HepG2 (cell line): Measurements from ENCODE around the gene COL9A3. TPM values are rescaled to one million over a fixed set of nuclear protein-coding genes. Genes with fewer than 3 reads are reported as not detected.
A peak's percentile ranks its signal among the peaks of the same experiment; 100 is the strongest.

Experiments
- BCLAF1 ChIP-seq: fragments of 450-650 bp; IDR thresholded peaks from 2 replicates; pipeline ENCODE4 v1.6.1; 2017; ENCODE audit warnings: mild to moderate bottlenecking
- BHLHE40 ChIP-seq: IDR thresholded peaks from 2 replicates; pipeline ENCODE4 v1.6.1; 2011; ENCODE audit warnings: low read length, improper control_type of control experiment
- BORCS8-MEF2B ChIP-seq: sonication (generic); formaldehyde crosslinking; IDR thresholded peaks from 2 replicates; pipeline ENCODE4 v1.8.0; 2022; ENCODE audit warnings: mild to moderate bottlenecking, missing genetic modification reagents
- ELF4 ChIP-seq: sonication (generic); formaldehyde crosslinking; IDR thresholded peaks from 2 replicates; pipeline ENCODE4 v1.5.0; 2020; ENCODE audit warnings: missing genetic modification reagents, mild to moderate bottlenecking, moderate library complexity, borderline replicate concordance
- FOXM1 ChIP-seq: sonication (generic); formaldehyde crosslinking; IDR thresholded peaks from 2 replicates; pipeline ENCODE4 v1.5.0; 2020; ENCODE audit warnings: missing genetic modification reagents
- GATA4 ChIP-seq: sonication (generic); IDR thresholded peaks from 2 replicates; pipeline ENCODE4 v1.6.1; 2016; ENCODE audit warnings: antibody characterized with exemption, low read depth, borderline replicate concordance
- HDAC1 ChIP-seq: sonication (generic); formaldehyde crosslinking; IDR thresholded peaks from 2 replicates; pipeline ENCODE4 v1.5.1; 2020; ENCODE audit warnings: mild to moderate bottlenecking, missing genetic modification reagents
- LBX2 ChIP-seq: sonication (generic); formaldehyde crosslinking; IDR thresholded peaks from 2 replicates; pipeline ENCODE4 v1.5.0; 2020; ENCODE audit warnings: missing genetic modification reagents, mild to moderate bottlenecking, borderline replicate concordance
- RBAK ChIP-seq: sonication (generic); formaldehyde crosslinking; IDR thresholded peaks from 2 replicates; pipeline ENCODE4 v1.5.1; 2020; ENCODE audit warnings: mild to moderate bottlenecking, missing genetic modification reagents
- RNF2 ChIP-seq: fragments of 450-650 bp; conservative IDR thresholded peaks from 2 replicates; pipeline ENCODE4 v1.6.1; 2016; ENCODE audit warnings: low read depth
- SP5 ChIP-seq: IDR thresholded peaks from 2 replicates; pipeline ENCODE4 v1.6.1; 2016; ENCODE audit warnings: low read depth, borderline replicate concordance
- THAP9 ChIP-seq: sonication (generic); formaldehyde crosslinking; IDR thresholded peaks from 2 replicates; pipeline ENCODE4; 2020; ENCODE audit warnings: missing genetic modification reagents, mild to moderate bottlenecking, borderline replicate concordance
- USF2 ChIP-seq, 2 experiments: sonication (generic) in 1 of 2; formaldehyde crosslinking in 1 of 2; IDR thresholded peaks; 2 replicates each; pipeline versions ENCODE4 v1.5.1 to v1.6.1; 2011 to 2020; ENCODE audit warnings: borderline replicate concordance in 1 of 2, low read depth in 1 of 2, low read length in 1 of 2, mild to moderate bottlenecking in 1 of 2, missing genetic modification reagents in 1 of 2, moderate library complexity in 1 of 2
- ZBTB7B ChIP-seq: sonication (generic); formaldehyde crosslinking; IDR thresholded peaks from 2 replicates; pipeline ENCODE4 v1.4.0; 2020; ENCODE audit warnings: missing genetic modification reagents
- ZNF160 ChIP-seq: sonication (generic); formaldehyde crosslinking; IDR thresholded peaks from 2 replicates; pipeline ENCODE4 v1.8.0; 2022; ENCODE audit warnings: mild to moderate bottlenecking, inconsistent platforms, missing genetic modification reagents
- ZNF33A ChIP-seq: sonication (generic); formaldehyde crosslinking; IDR thresholded peaks from 2 replicates; pipeline ENCODE4 v1.5.1; 2020; ENCODE audit warnings: missing genetic modification reagents, mild to moderate bottlenecking, moderate library complexity, borderline replicate concordance
- ZNF710 ChIP-seq: sonication (generic); formaldehyde crosslinking; IDR thresholded peaks from 2 replicates; pipeline ENCODE4 v1.5.0; 2020; ENCODE audit warnings: mild to moderate bottlenecking, missing genetic modification reagents, borderline replicate concordance
- ZNF776 ChIP-seq: sonication (generic); formaldehyde crosslinking; IDR thresholded peaks from 2 replicates; pipeline ENCODE4 v1.4.0; 2020; ENCODE audit warnings: mild to moderate bottlenecking, missing genetic modification reagents
- polyA plus RNA-seq, 8 experiments: library from polyadenylated mRNA; depleted of rRNA in 3 of 8; stranded (reverse) in 7 of 8; unstranded in 1 of 8; fragments of >200 nt; fragmentation: Illumina TruSeq in 4 of 8; extraction: Trizol in 4 of 8; gene quantifications; 2 replicates each; pipeline versions ENCODE4 v1.2.1 to v1.2.3, GENCODE V29; 2011 to 2016; ENCODE audit warnings: low read depth in 4 of 8, missing spikeins in 1 of 8, mixed read lengths in 1 of 8; ENCODE audit not compliant: insufficient read depth in 1 of 8
- total RNA-seq, 5 experiments: library from RNA; depleted of rRNA; stranded (reverse); fragments of >200 nt; fragmentation: Illumina TruSeq; extraction: Trizol; gene quantifications; 2 replicates each; pipeline ENCODE4 v1.2.3, GENCODE V29; 2016; ENCODE audit warnings: low read depth in 1 of 5
- TF ChIP-seq, protein P1 (sequence below): sonication (generic); formaldehyde crosslinking; IDR thresholded peaks from 2 replicates; pipeline ENCODE4 v1.5.0; 2020; ENCODE audit warnings: missing genetic modification reagents

Gene COL9A3
- total and polyA plus RNA-seq, 2 of the 13 experiments (the other 11 are each of a cell fraction or from before 2014, with no cell fraction given): 155 to 204 TPM

DNA sequence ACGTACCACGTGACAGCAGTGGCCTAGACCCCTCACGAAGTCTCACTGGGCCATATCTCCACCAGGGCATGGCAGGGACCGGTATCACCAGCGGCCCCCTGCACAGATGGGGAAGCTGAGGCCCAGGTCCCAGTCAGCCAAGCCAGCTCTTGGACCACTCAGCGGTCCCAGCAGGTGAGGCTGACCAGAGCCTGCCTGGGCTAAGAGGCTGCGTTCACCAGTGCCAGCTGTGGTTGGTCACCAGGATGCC lies 23.2 kb upstream of the COL9A3 start (continued):
- TF ChIP-seq ZNF776 (CRISPR knock-in tag) (peak; percentile 72), ZNF33A (CRISPR knock-in tag) (no peak; the same call in 1 of the 2 replicates), RNF2 (peak; percentile 79; the same call in 1 of the 2 replicates), ZNF710 (no peak), SP5 (CRISPR knock-in tag) (no peak), GATA4 (no peak), THAP9 (CRISPR knock-in tag) (no peak), BORCS8-MEF2B (no peak), ZBTB7B (CRISPR knock-in tag) (no peak), FOXM1 (CRISPR knock-in tag) (no peak), HDAC1 (CRISPR knock-in tag) (0 out of 2 replicates have a peak, but pooled peaks have one; percentile 10), ELF4 (no peak), USF2 (IDR thresholded peaks at IDR 0.05; ENCODE audit: low read depth, low read length) (peak; percentile 63), USF2 (CRISPR knock-in tag; IDR thresholded peaks at IDR 0.05; ENCODE audit: borderline replicate concordance) (no peak), LBX2 (CRISPR knock-in tag) (peak; percentile 80; the same call in 1 of the 2 replicates), RBAK (CRISPR knock-in tag) (no peak), BHLHE40 (no peak), ZNF160 (CRISPR knock-in tag) (peak; percentile 76; the same call in 1 of the 2 replicates), BCLAF1 (no peak)
- TF ChIP-seq, protein P1, sequence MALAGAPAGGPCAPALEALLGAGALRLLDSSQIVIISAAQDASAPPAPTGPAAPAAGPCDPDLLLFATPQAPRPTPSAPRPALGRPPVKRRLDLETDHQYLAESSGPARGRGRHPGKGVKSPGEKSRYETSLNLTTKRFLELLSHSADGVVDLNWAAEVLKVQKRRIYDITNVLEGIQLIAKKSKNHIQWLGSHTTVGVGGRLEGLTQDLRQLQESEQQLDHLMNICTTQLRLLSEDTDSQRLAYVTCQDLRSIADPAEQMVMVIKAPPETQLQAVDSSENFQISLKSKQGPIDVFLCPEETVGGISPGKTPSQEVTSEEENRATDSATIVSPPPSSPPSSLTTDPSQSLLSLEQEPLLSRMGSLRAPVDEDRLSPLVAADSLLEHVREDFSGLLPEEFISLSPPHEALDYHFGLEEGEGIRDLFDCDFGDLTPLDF (CRISPR knock-in tag): no peak
